Breast epithelium (tissue), 3 donors: ENCODE measurements around the gene RANBP1.

Experiments
- POLR2A ChIP-seq: fragments of 450-650 bp; IDR thresholded peaks from one replicate; pipeline ENCODE4 v1.6.1; 2016; ENCODE audit warnings: antibody characterized with exemption, mild to moderate bottlenecking, moderate library complexity
- POLR2AphosphoS5 ChIP-seq, 3 donors: sonication (generic); formaldehyde crosslinking; IDR thresholded peaks; one replicate each; pipeline ENCODE4 v1.6.1; 2017; ENCODE audit warnings: antibody characterized with exemption in 3 of 3
- TF ChIP-seq, protein P1 (sequence below), 3 donors: fragments of 450-650 bp; IDR thresholded peaks; one replicate each; pipeline ENCODE4 v1.5.1; 2016 to 2017; ENCODE audit warnings: antibody characterized with exemption in 3 of 3, mild to moderate bottlenecking in 3 of 3, moderate library complexity in 3 of 3

DNA sequence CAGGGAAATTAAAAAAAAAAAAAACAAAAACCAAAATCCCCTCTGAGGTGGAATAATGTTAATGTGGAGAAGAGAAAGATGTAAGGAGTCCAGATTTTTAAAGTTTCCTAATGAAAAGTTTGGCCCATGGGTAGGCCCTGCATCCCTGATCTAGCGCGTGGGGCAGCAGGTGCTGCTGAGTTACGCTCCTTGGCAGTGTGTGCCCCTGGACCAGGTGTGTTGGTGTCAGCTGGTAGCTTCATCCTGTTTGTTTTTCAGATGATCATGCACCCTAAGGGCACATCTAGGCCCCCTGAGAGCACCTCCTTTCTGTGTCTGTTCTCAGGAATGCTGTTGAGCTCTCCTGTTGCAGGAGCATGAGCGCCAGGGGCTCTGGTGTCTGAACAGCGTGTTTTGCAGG, 29.1 kb upstream of the RANBP1 start:
- TF ChIP-seq POLR2A: no peak
- TF ChIP-seq, protein P1, sequence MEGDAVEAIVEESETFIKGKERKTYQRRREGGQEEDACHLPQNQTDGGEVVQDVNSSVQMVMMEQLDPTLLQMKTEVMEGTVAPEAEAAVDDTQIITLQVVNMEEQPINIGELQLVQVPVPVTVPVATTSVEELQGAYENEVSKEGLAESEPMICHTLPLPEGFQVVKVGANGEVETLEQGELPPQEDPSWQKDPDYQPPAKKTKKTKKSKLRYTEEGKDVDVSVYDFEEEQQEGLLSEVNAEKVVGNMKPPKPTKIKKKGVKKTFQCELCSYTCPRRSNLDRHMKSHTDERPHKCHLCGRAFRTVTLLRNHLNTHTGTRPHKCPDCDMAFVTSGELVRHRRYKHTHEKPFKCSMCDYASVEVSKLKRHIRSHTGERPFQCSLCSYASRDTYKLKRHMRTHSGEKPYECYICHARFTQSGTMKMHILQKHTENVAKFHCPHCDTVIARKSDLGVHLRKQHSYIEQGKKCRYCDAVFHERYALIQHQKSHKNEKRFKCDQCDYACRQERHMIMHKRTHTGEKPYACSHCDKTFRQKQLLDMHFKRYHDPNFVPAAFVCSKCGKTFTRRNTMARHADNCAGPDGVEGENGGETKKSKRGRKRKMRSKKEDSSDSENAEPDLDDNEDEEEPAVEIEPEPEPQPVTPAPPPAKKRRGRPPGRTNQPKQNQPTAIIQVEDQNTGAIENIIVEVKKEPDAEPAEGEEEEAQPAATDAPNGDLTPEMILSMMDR (IDR thresholded peaks at IDR 0.05): no peak
- no peak for TF ChIP-seq POLR2AphosphoS5 (IDR thresholded peaks at IDR 0.05)
